MG63 (cell line): ENCODE measurements around the gene PRG3. TPM values are rescaled to one million over a fixed set of nuclear protein-coding genes. Genes with fewer than 3 reads are reported as not detected.
"Not testable (repeated sequence)": the region's sequence is repeated elsewhere in the genome, so short reads cannot be mapped to it uniquely, and the experiment has no call there.

Experiments used
- DNase-seq: peaks from one replicate; pipeline ENCODE4 v3.0.0-alpha.2; 2020
- H3K27me3 ChIP-seq: fragments of 250-450 bp; sonication (Bioruptor Pico); 2 replicates; pipeline ENCODE4 v1.5.1; 2020; ENCODE audit warnings: mild to moderate bottlenecking, moderate library complexity
- H3K36me3 ChIP-seq: fragments of 250-450 bp; sonication (Bioruptor Pico); 2 replicates; pipeline ENCODE4 v1.5.1; 2020; ENCODE audit warnings: mild to moderate bottlenecking, moderate library complexity
- H3K4me3 ChIP-seq: fragments of 250-450 bp; sonication (Bioruptor Pico); 2 replicates; pipeline ENCODE4 v1.5.1; 2020; ENCODE audit warnings: mild to moderate bottlenecking, moderate library complexity
- H3K9me3 ChIP-seq: fragments of 250-450 bp; sonication (Bioruptor Pico); 2 replicates; pipeline ENCODE4 v1.5.1; 2020; ENCODE audit warnings: mild to moderate bottlenecking, moderate library complexity
- total RNA-seq: library from RNA; depleted of rRNA; stranded (reverse); fragments of >200 nt; shearing (Covaris generic); gene quantifications from 2 replicates; pipeline ENCODE4 v1.2.3, GENCODE V29; 2014; ENCODE audit warnings: low replicate concordance

Gene PRG3
- total RNA-seq, 1 experiment from 2014 or later: not detected

DNA sequence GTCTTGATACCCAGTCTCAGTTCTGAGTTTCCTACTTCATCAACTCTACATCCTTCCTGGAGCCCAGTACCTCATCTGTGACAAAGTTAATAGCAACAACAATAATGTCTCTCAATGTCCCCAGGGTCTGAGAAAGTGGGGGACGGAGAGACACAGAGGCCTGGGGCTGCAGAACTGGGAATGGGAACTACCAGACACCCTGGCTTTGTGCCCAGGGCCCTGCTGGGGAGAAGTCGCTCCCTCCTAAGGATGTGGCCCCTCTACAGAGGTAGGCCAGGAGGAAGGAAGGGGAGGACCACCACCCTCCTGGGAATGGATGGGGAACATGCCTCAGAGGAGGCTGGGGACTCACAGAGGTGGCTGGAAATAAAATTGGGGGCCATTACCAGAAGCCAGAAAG lies 5.5 kb downstream of the PRG3 start:
- Histone ChIP-seq H3K36me3 (no peaks in the 10 kb centered on the region), H3K27me3 (peaks cover 4% of the 10 kb centered on the region), H3K4me3 (no peak overlapping the region), H3K9me3 (no peaks in the 10 kb centered on the region)
- DNase-seq: no peak

DNA sequence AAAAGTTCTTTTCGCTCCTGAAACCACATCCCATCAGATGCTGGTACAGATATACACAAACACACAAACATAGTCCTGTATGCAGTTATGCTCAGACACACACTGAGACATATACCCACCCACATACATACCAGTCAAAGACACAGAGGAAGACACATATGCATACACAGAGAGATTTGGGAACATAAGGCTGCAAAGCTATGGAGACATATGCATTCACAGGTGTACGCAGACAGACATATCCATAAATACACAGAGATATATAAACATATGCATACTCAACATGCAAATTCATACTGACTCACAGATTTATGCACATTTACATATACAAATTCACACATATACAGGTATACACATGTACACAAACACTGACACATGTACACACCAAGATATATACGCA lies 6.0 kb downstream of the PRG3 start:
- H3K9me3 ChIP-seq: no peaks in the 10 kb centered on the region
- no peak for DNase-seq
- H3K4me3 ChIP-seq: no peak overlapping the region
- H3K27me3 ChIP-seq: peaks cover 4% of the 10 kb centered on the region
- no peaks in the 10 kb centered on the region for H3K36me3 ChIP-seq

DNA sequence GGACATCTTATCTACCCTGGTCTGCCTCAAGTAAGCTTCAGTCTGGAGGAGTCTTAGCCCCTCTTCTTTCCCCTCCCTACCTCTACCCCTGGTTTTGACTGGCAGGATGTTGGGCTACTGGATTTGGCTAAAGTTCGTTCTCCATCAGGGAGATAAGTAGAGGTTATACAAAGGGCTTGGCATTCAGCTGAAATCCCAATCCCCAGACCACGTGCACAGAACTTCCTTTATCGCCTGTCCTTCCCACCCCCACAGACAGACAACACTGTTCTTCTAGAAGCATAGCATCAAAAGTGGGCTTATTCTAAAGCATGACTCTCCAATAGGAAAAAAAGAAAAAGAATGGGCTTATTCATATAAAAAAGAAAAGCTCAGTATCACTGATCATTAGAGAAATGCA lies 7.8 kb downstream of the PRG3 start:
- no peak overlapping the region for H3K4me3 ChIP-seq
- H3K9me3 ChIP-seq: no peaks in the 10 kb centered on the region
- no peak for DNase-seq
- no peaks in the 10 kb centered on the region for H3K27me3 ChIP-seq
- H3K36me3 ChIP-seq: no peaks in the 10 kb centered on the region

DNA sequence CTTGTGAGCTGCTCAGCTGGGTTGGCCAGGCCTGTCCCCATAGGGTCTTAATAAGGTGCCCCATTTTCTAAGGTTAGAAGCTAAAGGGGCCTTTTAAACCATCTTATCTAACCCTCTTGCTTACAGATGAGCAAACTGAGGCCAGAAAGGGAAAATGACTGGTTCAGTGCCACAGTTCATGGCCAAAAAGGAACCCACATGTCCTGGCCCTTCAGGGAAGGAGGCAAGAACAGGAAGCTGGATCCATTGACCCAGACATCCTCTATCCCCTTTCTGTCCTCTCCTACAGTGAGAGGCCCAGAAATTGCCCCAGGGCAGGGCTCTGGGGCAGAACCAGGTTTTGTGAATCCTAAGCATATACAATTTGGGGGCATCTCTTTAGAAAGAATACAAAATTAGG lies 10.0 kb downstream of the PRG3 start:
- Histone ChIP-seq H3K4me3 (no peak overlapping the region), H3K27me3 (no peaks in the 10 kb centered on the region), H3K9me3 (no peaks in the 10 kb centered on the region), H3K36me3 (no peaks in the 10 kb centered on the region)
- DNase-seq: no peak

DNA sequence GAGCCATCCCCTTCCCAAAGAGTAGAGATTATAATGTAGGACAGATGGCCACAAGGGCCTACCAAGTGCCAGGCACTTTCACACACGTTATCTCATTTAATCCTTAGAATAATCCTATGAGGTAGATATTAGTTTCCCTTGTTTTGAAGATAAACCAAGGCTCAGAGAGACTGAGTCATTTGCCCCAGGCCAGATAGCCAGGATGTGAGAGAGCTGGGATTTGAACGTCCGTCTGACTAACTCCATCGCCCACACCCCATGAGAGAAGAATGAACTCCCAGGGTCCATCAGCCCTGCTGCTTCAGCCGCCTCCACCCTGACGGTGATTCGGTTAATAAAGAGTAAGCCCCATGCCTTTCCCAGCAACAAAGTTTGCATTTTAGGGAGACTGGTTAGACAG lies 10.7 kb downstream of the PRG3 start:
- Histone ChIP-seq H3K27me3 (no peaks in the 10 kb centered on the region), H3K36me3 (no peaks in the 10 kb centered on the region), H3K4me3 (no peak overlapping the region), H3K9me3 (no peaks in the 10 kb centered on the region)
- peak; percentile 60 for DNase-seq

DNA sequence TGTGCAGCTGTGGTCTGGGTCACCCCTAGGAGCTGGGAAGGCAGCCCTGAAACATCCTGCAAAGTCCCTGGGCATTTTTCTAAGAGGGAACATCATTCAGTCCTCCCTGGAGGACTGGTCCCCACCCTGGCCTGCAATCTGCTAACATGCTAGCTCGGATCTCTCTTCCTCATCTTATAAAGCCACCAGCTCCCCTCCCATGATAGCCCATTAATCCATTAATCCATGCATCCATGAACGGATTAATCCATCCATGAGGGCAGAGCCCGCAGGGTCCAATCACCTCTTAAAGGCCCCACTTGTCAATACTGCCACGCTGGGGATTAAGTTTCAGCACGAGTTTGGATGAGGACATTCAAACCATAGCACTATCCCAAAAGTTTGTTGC lies 12.1 kb downstream of the PRG3 start:
- Histone ChIP-seq H3K27me3 (no peaks in the 10 kb centered on the region), H3K4me3 (no peak overlapping the region), H3K36me3 (no peaks in the 10 kb centered on the region), H3K9me3 (no peaks in the 10 kb centered on the region)
- DNase-seq: no peak

DNA sequence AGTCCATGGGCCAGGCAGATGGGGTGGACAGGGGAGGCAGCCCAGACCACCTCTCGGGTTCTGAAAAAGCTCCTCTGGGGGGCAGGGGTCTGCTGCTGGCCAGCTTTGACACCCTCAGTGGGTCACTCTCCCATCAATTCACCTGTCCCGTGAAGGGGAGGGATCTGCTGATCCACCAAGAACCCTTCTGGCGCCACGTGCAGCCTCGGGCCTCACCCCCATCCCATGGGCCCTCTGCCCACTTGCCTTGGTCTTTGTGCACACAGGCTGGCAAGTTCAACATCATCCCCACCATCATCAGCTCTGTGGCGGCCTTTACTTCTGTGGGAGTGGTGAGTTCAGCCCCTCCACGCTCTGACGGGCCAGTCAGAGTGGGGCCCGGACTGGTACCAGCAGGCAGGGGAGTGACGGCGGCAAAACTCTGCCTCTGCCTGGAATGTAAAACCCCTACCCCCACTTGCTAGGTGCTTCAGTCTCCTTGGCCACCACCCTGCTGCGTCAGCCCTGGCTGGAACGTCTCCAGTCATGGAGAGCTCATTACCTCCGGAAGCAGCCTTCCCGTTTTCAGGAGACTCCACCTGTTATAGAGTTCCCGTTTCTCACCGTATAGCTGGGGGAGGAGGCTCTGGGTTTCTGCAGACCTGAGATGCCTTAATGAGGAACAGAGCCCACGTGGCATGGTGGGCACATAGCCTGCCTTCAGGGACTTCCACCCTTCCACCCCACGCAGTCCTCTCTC lies 12.7 kb downstream of the PRG3 start:
- no peaks in the 10 kb centered on the region for H3K9me3 ChIP-seq
- no peaks in the 10 kb centered on the region for H3K36me3 ChIP-seq
- no peak overlapping the region for H3K4me3 ChIP-seq
- peak; percentile 21 for DNase-seq
- no peaks in the 10 kb centered on the region for H3K27me3 ChIP-seq

DNA sequence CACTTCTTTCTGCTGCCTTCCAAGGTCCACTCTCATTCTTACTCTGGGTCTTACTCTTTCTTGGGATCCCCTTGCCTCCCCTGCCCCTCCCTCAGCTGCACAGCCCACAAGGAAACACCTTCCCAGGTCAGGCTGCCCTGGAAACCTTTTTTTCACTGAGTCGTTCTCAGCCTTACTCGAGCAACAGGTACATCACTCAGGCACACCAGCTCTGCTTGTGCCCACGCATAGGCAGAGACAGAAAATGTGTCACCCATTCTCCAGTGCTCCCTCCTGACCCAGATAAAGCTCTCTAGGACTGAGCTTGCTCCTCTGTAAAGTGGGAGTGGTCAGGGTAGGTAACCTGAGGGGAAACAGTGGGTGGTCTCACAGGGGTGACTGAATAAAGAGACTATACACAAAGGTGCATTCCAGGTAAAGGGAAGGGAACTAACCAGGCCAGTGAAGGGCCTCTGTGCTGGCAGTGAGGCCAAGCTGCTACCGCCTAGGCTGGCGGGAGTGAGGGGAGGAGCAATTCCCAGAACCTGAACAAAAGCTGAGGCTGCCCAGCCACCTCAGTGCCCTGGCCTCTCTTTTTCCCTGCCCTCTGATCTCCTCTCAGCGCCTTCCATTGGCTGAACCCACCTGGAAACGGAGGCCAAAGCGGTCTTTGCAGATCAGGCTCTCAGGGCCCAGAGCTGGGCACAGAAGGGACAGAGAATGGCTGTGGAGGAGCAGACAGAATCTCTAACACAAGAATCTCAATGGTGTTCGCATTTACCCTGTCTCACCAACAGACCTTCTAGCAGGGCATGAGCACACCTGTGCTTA lies 15.9 kb downstream of the PRG3 start:
- H3K27me3 ChIP-seq: no peaks in the 10 kb centered on the region
- no peaks in the 10 kb centered on the region for H3K36me3 ChIP-seq
- no peak for DNase-seq
- no peak overlapping the region for H3K4me3 ChIP-seq
- H3K9me3 ChIP-seq: no peaks in the 10 kb centered on the region

DNA sequence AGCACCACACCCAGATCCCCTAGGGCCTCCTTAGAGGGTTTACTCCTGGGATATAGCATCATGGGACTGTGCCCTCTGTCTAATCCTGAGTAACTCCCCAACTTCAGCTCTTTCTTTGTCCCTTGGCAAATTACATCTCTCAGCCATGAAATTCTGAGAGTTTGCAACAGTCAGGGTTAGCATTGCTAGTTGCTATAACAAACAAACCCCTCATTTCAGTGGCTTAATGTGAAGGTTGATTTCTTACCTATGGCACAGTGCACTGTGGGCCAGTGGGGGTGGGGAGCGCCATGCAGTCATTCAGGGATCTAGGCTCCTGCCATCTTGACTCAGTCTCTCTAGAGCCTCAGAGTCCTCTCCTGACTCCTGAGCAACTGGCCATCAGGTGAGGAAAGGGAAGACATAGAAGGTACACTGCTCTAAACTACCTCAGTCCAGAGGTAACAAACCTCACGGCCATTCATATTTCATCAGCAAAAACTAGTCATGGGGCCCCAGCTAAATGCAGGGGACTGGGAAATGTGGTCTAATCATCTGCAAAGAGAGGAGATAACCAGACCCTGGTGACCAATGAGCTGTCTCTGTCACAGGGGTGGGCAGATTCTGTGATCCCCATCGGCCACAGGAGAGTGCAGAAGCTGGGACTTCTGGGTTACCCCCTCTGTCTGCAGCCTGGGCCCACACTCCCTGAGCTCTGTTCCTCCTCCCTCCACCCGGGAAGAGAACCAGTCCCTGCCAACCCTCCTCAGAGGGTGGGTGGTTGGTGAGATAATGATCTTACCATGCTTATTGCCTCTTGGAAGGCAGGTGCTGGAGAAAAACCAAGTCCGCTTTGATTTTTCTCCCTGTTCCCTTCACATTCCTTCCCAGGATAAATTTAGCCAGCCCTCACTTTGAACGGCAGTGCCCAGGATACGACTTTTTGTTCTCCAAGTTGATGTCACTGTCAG lies 17.5 kb downstream of the PRG3 start:
- Histone ChIP-seq H3K36me3 (no peaks in the 10 kb centered on the region), H3K27me3 (no peaks in the 10 kb centered on the region), H3K9me3 (no peaks in the 10 kb centered on the region), H3K4me3 (no peak overlapping the region)
- DNase-seq: no peak

DNA sequence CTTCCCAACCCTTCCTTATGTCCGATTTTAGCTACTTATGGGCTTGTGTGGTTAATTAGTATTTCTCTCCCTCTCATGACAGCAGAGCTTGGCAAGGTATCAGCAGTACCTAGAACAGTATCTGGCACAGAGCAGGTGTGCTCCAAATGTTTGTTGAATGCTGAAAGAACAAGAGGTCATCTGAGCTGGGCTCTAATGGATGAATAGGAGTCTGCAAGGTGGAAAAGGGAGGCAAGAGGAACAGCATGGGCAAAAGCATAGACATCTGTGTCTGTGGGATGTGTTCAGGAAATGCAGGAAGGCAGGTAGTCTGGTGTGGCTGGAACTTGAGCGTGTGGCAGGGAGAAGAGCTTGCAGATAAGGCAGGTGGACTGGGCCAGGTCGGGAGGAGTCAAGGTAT lies 19.0 kb downstream of the PRG3 start:
- Histone ChIP-seq H3K9me3 (no peaks in the 10 kb centered on the region), H3K4me3 (no peak overlapping the region), H3K36me3 (no peaks in the 10 kb centered on the region), H3K27me3 (no peaks in the 10 kb centered on the region)
- DNase-seq: no peak

DNA sequence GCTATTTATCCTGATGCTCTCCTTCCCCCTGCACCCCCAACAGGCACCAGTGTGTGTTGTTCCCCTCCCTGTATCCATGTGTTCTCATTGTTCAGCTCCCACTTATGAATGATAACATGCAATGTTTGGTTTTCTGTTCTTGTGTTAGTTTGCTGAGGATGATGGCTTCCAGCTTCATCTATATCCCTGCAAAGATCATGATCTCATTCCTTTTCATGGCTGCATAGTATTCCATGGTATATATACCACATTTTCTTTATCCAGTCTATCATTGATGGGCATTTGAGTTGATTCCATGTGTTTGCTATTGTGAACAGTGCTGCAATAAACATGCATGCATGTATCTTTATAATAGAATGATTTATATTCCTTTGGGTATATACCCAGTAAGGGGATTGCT lies 19.5 kb downstream of the PRG3 start:
- H3K9me3 ChIP-seq: not testable (repeated sequence)

DNA sequence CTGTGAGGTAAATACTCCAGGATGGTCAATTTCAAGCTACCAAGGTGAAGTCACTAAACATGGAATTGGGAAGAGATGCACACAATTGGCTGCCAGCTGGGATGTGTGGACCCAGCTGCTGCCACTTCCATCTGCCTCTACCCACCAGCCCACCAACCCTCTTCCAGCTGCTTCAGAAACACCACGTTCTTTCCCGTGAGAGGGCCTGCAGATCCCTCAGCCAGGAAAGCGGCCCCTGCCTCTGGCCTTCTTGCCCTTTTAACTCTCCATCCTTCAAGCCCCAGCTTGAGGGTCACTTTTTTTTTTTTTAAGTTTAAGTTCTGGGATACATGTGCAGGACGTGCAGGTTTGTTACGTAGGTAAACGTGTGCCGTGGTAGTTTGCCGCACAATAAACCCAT lies 20.0 kb downstream of the PRG3 start:
- no peak for DNase-seq
- Histone ChIP-seq H3K9me3 (no peaks in the 10 kb centered on the region), H3K27me3 (no peaks in the 10 kb centered on the region), H3K4me3 (no peak overlapping the region), H3K36me3 (no peaks in the 10 kb centered on the region)

More for the DNA sequence above, 19.5 kb downstream of the PRG3 start:
- not testable (repeated sequence) for H3K27me3 ChIP-seq, DNase-seq, H3K4me3 ChIP-seq, H3K36me3 ChIP-seq

DNA sequence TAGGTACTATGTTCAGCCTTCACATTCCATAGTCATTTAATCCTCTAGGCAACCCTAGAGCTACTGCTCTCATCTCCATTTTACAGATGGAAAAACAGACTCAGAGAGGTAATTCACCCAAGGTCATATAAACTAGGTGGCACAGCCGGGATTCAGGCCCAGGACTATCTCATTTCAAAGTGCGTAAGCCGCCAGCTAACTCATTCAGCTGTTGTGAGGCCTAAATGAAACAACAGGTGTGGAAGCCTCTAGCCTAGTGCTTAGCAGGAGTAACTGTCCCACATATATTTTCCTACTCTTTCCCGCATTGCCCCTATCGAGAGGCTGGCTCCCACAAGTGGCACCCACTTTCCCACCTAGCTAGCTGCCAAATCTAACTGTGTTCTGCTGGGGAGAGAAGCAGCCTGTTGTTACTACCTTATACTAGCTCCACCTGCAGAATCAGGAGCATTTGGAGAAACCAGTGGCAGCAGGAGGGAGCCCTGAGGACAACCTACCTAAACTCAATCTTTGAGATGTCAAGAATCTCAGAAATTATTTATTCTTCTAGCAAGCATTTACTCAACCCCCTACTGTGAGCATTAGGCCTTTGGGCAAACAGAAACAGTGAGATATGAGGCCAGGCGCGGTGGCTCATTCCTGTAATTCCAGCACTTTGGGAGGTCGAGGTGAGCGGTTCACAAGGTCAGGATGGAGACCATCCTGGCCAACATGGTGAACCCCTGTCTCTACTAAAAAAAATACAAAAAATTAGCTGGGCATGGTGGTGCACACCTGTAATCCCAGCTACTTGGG lies 20.9 kb downstream of the PRG3 start:
- Histone ChIP-seq H3K4me3 (no peak overlapping the region), H3K36me3 (no peaks in the 10 kb centered on the region), H3K27me3 (no peaks in the 10 kb centered on the region), H3K9me3 (no peaks in the 10 kb centered on the region)
- no peak for DNase-seq

DNA sequence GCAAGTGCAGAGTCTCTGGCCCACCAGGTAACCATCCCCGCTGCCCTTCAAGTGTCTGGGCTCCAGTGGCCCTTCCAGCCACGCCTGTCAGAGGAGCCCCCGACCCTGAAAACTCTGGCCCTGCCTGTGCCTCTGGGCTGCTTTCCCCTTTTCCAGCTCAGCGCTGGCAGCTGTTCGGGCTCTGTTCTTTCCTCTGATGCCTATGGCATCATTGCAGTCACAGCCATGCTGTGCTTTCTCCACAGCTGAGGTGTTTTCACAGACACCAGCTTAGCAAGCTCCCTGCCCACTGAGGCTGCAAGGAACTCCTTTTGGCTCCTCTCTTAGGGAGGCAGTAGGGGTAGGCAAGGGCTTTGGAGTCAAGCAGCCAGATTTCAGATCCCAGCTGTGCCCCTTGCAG lies 21.6 kb downstream of the PRG3 start:
- Histone ChIP-seq H3K36me3 (no peaks in the 10 kb centered on the region), H3K4me3 (no peak overlapping the region), H3K9me3 (no peaks in the 10 kb centered on the region), H3K27me3 (no peaks in the 10 kb centered on the region)
- DNase-seq: no peak

DNA sequence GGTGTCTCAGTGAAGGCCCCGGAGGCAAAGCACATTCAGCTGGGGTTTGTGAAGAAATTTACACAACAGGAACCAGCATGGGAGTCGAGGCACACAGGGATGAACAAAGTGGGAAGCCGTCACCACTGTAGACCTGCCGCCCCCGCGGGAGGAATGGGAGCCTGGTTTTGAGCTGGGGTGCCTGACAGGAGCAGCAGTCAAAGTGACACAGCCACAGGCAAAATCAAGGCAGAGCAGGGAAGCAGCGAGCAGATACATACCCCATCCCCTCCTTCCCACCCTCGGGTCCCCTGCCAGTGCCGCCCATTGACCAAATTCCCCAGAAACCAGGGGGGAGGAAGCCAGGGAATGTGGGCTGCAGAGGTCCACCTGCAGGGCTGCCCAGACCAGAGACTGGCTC lies 22.0 kb downstream of the PRG3 start:
- Histone ChIP-seq H3K9me3 (no peaks in the 10 kb centered on the region), H3K27me3 (no peaks in the 10 kb centered on the region), H3K4me3 (no peak overlapping the region), H3K36me3 (no peaks in the 10 kb centered on the region)
- no peak for DNase-seq

DNA sequence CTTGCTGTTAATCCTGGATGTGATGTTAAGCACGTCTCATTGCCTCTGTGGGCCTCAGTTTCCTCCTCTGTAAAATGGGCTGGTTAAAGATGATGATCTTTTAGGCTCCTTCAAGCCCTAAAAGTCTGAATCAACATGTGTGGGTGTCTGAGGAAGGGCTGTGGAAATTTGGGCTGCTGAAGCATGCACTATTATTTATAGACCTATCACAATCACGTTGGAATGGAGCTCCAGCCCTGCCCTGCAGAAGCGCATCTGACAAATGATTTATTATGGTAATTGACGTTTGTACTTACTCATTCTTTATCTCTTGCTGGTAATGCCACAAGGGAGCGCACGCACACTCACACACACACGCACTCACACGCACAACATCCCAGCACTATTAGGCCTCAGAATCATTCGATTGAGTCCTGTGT lies 22.4 kb downstream of the PRG3 start:
- H3K27me3 ChIP-seq: no peaks in the 10 kb centered on the region
- no peak overlapping the region for H3K4me3 ChIP-seq
- no peaks in the 10 kb centered on the region for H3K36me3 ChIP-seq
- DNase-seq: no peak
- H3K9me3 ChIP-seq: no peaks in the 10 kb centered on the region
